Fibroblast of the aortic adventitia (primary cell): ENCODE data around the gene COL6A2. TPM values are rescaled to one million over a fixed set of nuclear protein-coding genes. Genes with fewer than 3 reads are reported as not detected.

ENCODE experiments used
- DNase-seq: peaks from one replicate; pipeline ENCODE4 v3.0.0-alpha.2; 2010; ENCODE audit warnings: low read depth
- H3K4me3 ChIP-seq: 2 replicates; pipeline ENCODE4 v1.5.1; 2011; ENCODE audit warnings: low read depth, mild to moderate bottlenecking, control low read depth, low read length, moderate library complexity
- CTCF ChIP-seq: IDR thresholded peaks from 2 replicates; pipeline ENCODE4 v1.5.1; 2011; ENCODE audit warnings: mild to moderate bottlenecking, low read length, control low read depth, inconsistent platforms; ENCODE audit not compliant: insufficient read depth
- total RNA-seq: library from RNA; depleted of rRNA; stranded (reverse); fragments of >200 nt; gene quantifications from 2 replicates; pipeline ENCODE4 v1.2.3, GENCODE V29; 2012; ENCODE audit warnings: low replicate concordance

Gene COL6A2
- total RNA-seq, 1 donor, result 1,068 TPM

GRCh38 chr21:46116776-46117585, 19.1 kb downstream of the COL6A2 start:
- peak; percentile 26 for DNase-seq
- H3K4me3 ChIP-seq, result no peak overlapping the region
- no peak for TF ChIP-seq CTCF

GRCh38 chr21:46117586-46118315, 19.8 kb downstream of the COL6A2 start:
- no peak overlapping the region for H3K4me3 ChIP-seq
- TF ChIP-seq CTCF, result no peak
- no peak for DNase-seq

- no peak overlapping the region for H3K4me3 ChIP-seq
- DNase-seq, result no peak
- TF ChIP-seq CTCF, result no peak
These were observed 20.6 kb downstream of the COL6A2 start for GRCh38 chr21:46118316-46119143.

- DNase-seq, result no peak
- no peak overlapping the region for H3K4me3 ChIP-seq
- TF ChIP-seq CTCF, result no peak
These were observed 21.3 kb downstream of the COL6A2 start for GRCh38 chr21:46119144-46119636.

GRCh38 chr21:46119637-46120271, 21.8 kb downstream of the COL6A2 start:
- DNase-seq, result no peak

More at GRCh38 chr21:46119637-46120271, 21.8 kb downstream of the COL6A2 start:
- no peak for TF ChIP-seq CTCF
- no peak overlapping the region for H3K4me3 ChIP-seq
